ENCODE data around the gene EHMT1. TPM values are rescaled to one million over a fixed set of nuclear protein-coding genes. Genes with fewer than 3 reads are reported as not detected.

Gene EHMT1
- total RNA-seq, 6 experiments from 2014 or later, result 26.8 to 51.9 (median 36.7) TPM

DNA sequence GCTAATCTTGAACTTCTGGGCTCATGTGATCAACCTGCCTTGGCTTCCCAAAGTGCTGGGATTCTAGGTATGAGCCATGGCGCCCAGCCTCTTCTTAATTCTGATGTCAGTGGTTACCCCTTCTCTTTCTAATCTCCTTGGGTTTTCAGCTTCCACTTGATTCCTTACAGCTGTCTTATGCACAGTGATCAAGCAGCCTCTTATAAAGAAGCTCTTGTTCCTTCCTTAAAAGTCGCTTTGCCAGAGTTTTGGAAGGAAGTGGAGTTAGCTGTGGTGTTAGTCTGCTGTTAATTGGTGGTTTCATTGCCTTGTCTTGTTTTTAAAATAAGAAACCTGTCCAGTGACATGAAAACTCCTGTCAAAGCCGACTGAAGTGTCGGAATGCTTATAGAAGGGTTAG lies 130.7 kb downstream of the EHMT1 start:
- intact Hi-C loops (cut with DNase I), result no loop called here
- ATAC-seq (no peak), DNase-seq (no peak)
- 81% methylated on average over 4 of the region's 4 CpGs for WGBS (ENCODE audit: insufficient coverage, low coverage, low lambda C conversion rate, missing lambda C conversion rate)
- Histone ChIP-seq H3K27ac (no peak overlapping the region), H3K36me3 (peaks cover 0 to 22% (median 8%) of the 10 kb centered on the region in 4 donors), H3K4me3 (no peak overlapping the region), H3K9me3 (no peaks in the 10 kb centered on the region), H3K27me3 (no peaks in the 10 kb centered on the region), H3K4me1 (peaks cover 0 to 19% (median 2%) of the 10 kb centered on the region in 4 donors)
- TF ChIP-seq POLR2A (IDR thresholded peaks at IDR 0.05), result no peak
- TF ChIP-seq, protein P1, sequence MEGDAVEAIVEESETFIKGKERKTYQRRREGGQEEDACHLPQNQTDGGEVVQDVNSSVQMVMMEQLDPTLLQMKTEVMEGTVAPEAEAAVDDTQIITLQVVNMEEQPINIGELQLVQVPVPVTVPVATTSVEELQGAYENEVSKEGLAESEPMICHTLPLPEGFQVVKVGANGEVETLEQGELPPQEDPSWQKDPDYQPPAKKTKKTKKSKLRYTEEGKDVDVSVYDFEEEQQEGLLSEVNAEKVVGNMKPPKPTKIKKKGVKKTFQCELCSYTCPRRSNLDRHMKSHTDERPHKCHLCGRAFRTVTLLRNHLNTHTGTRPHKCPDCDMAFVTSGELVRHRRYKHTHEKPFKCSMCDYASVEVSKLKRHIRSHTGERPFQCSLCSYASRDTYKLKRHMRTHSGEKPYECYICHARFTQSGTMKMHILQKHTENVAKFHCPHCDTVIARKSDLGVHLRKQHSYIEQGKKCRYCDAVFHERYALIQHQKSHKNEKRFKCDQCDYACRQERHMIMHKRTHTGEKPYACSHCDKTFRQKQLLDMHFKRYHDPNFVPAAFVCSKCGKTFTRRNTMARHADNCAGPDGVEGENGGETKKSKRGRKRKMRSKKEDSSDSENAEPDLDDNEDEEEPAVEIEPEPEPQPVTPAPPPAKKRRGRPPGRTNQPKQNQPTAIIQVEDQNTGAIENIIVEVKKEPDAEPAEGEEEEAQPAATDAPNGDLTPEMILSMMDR (IDR thresholded peaks at IDR 0.05), result no peak

DNA sequence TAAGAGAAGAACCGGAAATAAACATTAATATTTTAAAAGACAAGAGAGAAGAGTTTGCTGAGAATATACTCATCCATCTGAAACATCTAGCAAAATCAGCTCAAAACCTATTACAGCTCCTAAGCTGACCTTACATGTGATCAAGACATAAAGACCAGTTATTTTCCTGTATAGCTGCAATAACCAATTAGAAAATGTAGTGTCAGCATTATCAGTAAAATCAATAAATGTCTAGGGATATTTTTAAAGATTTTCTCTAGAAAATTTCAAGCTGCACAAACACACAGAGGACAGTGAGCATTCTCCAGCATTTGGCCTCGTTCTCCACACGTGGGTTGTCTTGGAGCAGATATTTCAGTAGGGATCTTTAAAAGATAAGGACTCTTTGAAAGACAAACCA lies 131.2 kb downstream of the EHMT1 start:
- no peak for TF ChIP-seq POLR2A (IDR thresholded peaks at IDR 0.05)
- TF ChIP-seq, protein P1 (IDR thresholded peaks at IDR 0.05), result no peak
- intact Hi-C loops (cut with DNase I), result no loop called here

DNA sequence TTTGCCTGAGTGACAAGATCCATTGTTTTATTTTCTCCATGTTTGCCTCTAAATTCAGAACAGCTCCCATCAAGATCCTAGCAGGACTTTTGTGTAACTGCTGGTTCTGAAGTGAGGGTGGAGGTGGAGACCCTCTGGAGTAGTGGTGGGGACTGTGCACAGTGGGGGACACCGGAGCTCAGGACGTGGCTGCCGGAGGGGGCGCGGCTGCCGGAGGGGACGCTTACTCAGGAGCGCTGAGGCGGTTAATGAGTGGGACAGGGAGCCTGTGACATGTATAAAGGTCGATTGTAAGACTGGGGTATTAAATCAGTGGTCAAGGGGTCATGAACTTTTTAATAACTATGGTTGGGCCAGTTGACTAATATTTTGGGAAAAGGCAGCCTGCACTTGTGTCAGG lies 131.8 kb downstream of the EHMT1 start:
- H3K4me1 ChIP-seq, result peaks cover 0 to 8% (median under 1%) of the 10 kb centered on the region in 4 donors
- DNase-seq, result no peak
- no peak overlapping the region for H3K27ac ChIP-seq
- intact Hi-C loops (cut with DNase I), result no loop called here
- no peak for TF ChIP-seq POLR2A (IDR thresholded peaks at IDR 0.05)
- TF ChIP-seq, protein P1 (IDR thresholded peaks at IDR 0.05), result no peak
- H3K4me3 ChIP-seq, result no peak overlapping the region
- H3K36me3 ChIP-seq, result peaks cover 0 to 23% (median 8%) of the 10 kb centered on the region in 4 donors
- H3K27me3 ChIP-seq, result no peaks in the 10 kb centered on the region
- no peak for ATAC-seq
- H3K9me3 ChIP-seq, result no peaks in the 10 kb centered on the region
- WGBS (ENCODE audit: insufficient coverage, low coverage, low lambda C conversion rate, missing lambda C conversion rate), result 97% methylated on average over 5 of the region's 10 CpGs

More for the DNA sequence above, 131.2 kb downstream of the EHMT1 start:
- 32% methylated on average over 3 of the region's 3 CpGs for WGBS (ENCODE audit: insufficient coverage, low coverage, low lambda C conversion rate, missing lambda C conversion rate)
- Histone ChIP-seq H3K4me1 (peaks cover 0 to 14% (median 2%) of the 10 kb centered on the region in 4 donors), H3K9me3 (no peaks in the 10 kb centered on the region), H3K36me3 (peaks cover 0 to 26% (median 8%) of the 10 kb centered on the region in 4 donors), H3K27me3 (no peaks in the 10 kb centered on the region), H3K27ac (no peak overlapping the region), H3K4me3 (no peak overlapping the region)
- no peak for DNase-seq
- ATAC-seq, result no peak

DNA sequence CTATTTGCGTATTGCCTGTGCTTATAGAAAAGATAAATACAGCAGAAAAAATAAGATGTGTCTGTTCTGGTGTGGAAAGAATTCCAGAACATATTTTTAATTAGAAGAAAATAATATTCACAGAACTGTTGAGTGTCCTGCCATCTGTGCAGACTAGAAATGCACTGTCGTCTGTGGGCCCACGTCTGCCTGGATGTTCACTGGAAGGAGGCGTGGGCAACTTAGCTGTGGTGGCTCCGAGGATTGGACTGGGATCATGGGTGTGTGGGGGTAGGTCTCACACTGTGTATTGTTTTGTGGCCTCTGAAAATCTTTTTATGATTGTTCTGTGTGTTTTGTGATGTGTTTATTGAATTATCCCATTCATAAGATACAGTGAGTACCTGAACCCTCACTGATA lies 132.8 kb downstream of the EHMT1 start:
- no peak for TF ChIP-seq POLR2A (IDR thresholded peaks at IDR 0.05)
- TF ChIP-seq, protein P1 (IDR thresholded peaks at IDR 0.05), result no peak
- Histone ChIP-seq H3K4me1 (peaks cover 0 to 3% (median under 1%) of the 10 kb centered on the region in 4 donors), H3K36me3 (peaks cover 0 to 24% (median 8%) of the 10 kb centered on the region in 4 donors), H3K4me3 (no peak overlapping the region), H3K27me3 (no peaks in the 10 kb centered on the region), H3K9me3 (no peaks in the 10 kb centered on the region), H3K27ac (no peak overlapping the region)
- 94% methylated on average over 1 of the region's 5 CpGs for WGBS (ENCODE audit: insufficient coverage, low coverage, low lambda C conversion rate, missing lambda C conversion rate)
- DNase-seq (no peak), ATAC-seq (no peak)
- intact Hi-C loops (cut with DNase I), result no loop called here

DNA sequence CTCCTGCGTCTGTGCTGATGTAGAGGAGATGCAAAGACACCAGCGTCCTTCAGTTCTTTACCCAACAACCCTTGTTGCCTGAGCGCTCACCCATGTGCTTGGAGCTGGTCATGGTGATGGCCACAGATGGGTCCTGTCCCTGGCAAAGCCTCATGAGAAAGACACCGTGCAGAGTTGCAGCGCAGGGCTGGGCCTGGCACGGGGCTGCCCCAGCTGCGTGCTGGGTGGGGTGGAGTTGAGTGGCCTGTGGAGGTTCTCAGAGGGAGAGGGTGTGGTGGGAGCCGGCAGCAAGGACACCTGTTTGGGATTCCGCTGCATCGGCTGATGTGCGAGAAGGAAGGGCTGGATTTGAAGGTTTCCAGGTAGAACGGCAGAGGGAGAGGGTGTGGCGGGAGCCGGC lies 133.6 kb downstream of the EHMT1 start:
- TF ChIP-seq, protein P1 (IDR thresholded peaks at IDR 0.05), result no peak
- TF ChIP-seq POLR2A (IDR thresholded peaks at IDR 0.05), result no peak
- Histone ChIP-seq H3K4me3 (no peak overlapping the region), H3K36me3 (peaks cover 0 to 24% (median 8%) of the 10 kb centered on the region in 4 donors), H3K27ac (no peak overlapping the region), H3K4me1 (peaks cover 0 to 11% (median 4%) of the 10 kb centered on the region in 4 donors), H3K27me3 (no peaks in the 10 kb centered on the region), H3K9me3 (no peaks in the 10 kb centered on the region)
- ATAC-seq (no peak), DNase-seq (no peak)
- 98% methylated on average over 8 of the region's 14 CpGs for WGBS (ENCODE audit: insufficient coverage, low coverage, low lambda C conversion rate, missing lambda C conversion rate)
- intact Hi-C loops (cut with DNase I), result no loop called here

Measured in right lobe of liver (tissue), 6 donors.